Astrocyte (in vitro differentiated cells and primary cell): ENCODE results near the gene NCAPG2.

Experiments
- EZH2 ChIP-seq: IDR thresholded peaks from 2 replicates; pipeline ENCODE4 v1.6.1; 2012; ENCODE audit warnings: mild to moderate bottlenecking, low read length, inconsistent platforms; ENCODE audit not compliant: insufficient read depth
- TF ChIP-seq, protein P1 (sequence below): IDR thresholded peaks from 2 replicates; pipeline ENCODE4 v1.5.1; 2011; ENCODE audit warnings: low read depth, mild to moderate bottlenecking, inconsistent platforms, low read length, moderate library complexity; ENCODE audit not compliant: insufficient read depth

DNA sequence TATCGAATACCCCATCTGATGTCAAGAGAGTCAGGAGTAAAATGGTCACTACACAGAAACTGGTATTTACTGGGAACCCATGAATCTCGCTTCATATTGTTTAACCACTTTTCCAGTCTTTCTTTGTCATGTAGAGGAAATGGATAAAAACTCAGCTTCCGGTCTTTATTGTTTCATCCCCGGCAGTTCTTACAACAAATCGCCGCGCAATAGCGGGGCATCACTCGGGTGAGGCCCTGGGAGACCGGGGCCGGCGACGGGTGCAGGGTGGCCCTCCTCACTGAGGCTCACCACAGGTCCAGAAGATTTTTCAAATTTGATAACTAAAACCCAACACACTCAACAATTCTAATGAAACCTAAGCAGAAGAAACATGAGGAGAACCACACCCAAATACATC is 81.4 kb downstream of the NCAPG2 start:
- TF ChIP-seq, protein P1, sequence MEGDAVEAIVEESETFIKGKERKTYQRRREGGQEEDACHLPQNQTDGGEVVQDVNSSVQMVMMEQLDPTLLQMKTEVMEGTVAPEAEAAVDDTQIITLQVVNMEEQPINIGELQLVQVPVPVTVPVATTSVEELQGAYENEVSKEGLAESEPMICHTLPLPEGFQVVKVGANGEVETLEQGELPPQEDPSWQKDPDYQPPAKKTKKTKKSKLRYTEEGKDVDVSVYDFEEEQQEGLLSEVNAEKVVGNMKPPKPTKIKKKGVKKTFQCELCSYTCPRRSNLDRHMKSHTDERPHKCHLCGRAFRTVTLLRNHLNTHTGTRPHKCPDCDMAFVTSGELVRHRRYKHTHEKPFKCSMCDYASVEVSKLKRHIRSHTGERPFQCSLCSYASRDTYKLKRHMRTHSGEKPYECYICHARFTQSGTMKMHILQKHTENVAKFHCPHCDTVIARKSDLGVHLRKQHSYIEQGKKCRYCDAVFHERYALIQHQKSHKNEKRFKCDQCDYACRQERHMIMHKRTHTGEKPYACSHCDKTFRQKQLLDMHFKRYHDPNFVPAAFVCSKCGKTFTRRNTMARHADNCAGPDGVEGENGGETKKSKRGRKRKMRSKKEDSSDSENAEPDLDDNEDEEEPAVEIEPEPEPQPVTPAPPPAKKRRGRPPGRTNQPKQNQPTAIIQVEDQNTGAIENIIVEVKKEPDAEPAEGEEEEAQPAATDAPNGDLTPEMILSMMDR, result no peak
- TF ChIP-seq EZH2, result no peak
